GM19395 (cell line): ENCODE data around the gene PHF14.
"Not testable (repeated sequence)": the region's sequence is repeated elsewhere in the genome, so short reads cannot be mapped to it uniquely, and the experiment has no call there.

ENCODE experiments used
- ATAC-seq: cut with Tn5 transposase; IDR thresholded peaks from one replicate; pipeline ENCODE4 v1.9.1; 2021; ENCODE audit warnings: mild to moderate bottlenecking, moderate library complexity; ENCODE audit not compliant: unreplicated experiment

PHF14 gene

DNA sequence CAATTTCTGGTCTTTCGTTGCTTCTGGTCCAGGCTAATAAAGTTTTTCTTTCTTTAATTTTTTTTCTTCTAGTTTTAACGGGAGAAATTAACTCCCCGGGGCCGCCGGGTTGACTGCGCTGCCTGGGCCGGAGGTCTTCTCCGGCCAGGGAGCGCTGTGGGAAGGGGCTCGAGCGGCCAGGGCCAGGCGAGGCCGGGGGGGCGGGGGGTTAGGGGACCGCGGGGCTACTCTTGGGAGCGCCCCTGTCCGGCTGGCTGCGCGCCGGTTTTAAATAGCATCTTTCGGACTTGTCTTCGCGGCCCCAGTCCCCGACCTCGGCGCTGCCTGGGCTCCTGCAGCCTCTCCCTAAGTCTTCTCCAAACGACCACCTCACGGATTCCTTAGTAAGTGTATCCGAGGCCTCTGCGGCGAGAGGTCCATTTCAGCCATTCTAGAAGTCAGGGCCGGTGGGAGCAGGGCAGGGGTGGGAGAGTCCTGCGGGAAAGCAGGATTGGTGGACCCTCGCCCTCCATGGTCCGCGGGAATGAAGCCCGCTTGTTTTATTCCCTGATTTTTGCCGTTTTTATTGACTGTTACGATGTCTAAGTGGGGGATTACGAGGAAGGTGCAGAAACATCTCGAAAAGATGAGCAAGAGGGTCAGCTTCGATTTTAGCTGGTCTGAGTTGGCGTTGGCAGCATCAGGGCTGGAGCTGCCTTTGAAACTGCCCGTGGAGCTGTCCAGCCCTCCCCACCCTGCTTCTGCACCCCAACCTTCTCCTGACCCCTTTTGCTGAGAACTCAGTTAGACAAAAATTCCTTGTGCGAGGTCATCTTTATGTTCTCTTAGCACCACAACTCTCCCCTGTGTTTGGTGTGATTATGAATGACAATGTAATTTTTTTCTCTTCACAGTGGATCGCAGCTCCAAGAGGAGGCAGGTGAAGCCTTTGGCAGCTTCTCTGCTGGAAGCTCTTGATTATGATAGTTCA lies 555 bp downstream of the PHF14 start:
- peak; percentile 33 for ATAC-seq

GRCh38 chr7:10977113-10977512 lies 3.4 kb downstream of the PHF14 start:
- ATAC-seq: no peak

DNA sequence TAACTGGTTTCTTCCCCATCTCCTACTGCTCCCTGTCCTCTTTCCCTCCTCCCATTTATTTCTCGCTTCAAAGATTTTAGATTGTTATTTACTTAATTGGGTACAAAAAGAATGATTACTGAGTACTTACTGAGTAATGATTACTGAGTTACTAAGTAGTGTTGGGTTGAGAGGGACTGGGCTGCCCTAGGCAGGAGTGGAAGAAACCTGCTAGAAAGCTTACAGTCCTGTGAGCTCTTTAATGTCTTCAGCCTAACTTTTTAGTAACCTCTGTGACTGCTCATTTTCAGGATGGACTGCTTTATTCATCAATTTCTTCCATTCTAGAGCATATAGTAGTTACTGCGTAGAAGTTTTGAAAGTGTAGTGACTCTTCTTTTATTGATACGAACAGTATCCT lies 7.6 kb downstream of the PHF14 start:
- no peak for ATAC-seq

- not testable (repeated sequence) for ATAC-seq
These were observed 17.1 kb downstream of the PHF14 start for GRCh38 chr7:10990748-10991147.

- ATAC-seq: not testable (repeated sequence)
These were observed 22.0 kb downstream of the PHF14 start for GRCh38 chr7:10995482-10996166.

- ATAC-seq: no peak
These were observed 25.5 kb downstream of the PHF14 start for GRCh38 chr7:10998996-10999757.

DNA sequence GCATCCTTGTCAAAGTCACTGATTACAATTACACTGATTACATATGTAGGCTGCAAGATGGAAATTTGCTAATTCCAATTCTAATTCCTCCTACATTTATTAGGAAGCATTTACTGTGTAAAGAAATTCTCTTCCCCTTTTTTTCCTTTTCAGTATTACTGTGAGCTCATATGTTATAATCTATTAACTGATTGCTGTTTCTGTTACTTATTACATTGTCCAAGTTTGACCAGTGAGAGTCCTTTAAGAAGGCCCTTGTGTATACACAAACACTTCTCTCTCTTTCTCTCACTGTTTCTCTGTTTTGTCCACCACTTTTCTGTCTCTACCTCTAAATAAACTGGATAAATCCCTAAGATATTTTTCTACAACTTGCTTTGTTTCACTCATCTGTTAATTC lies 31.5 kb downstream of the PHF14 start:
- no peak for ATAC-seq

- ATAC-seq: no peak
These were observed 32.6 kb downstream of the PHF14 start for GRCh38 chr7:11006291-11006690.

DNA sequence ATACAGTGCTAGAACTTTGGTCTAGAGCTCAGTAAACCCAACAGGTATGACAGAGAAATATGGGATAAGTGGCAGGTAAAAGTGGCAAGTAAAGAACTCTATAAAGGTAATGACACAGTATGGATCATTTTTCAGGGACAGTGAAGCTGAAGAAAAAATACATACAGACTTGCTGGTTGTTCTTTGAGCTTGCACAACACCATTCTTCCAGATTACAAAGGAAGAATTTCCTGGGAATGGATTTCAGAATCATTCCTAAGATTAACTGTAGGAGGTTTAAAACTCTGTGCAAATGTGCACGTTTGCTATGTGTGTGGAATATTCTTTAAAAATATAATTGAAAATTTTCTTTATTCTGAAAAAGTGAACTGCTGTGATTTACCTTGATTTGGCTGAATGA lies 36.0 kb downstream of the PHF14 start:
- no peak for ATAC-seq

DNA sequence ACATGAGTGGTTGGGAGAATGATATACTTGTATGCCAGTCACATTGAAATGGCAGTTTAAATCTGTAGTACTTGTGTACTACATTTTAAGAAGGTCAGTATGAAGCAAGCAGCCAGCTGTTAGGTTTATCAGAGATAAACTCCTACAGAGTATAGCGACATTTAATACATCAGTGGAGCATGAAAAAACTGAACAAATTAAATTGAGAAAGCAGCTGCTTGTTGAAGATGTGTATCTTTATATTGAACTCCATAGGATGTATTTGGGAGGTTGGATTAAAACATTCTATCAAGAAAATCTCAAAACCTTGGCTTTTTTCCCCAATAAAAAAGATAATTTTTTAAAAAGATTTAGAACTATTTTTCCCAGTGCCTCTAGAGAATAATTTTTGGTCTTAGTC lies 47.8 kb downstream of the PHF14 start:
- no peak for ATAC-seq

GRCh38 chr7:11026452-11027359 lies 53.0 kb downstream of the PHF14 start:
- ATAC-seq: no peak

GRCh38 chr7:11035661-11036060 lies 62.0 kb downstream of the PHF14 start:
- no peak for ATAC-seq

- no peak for ATAC-seq
These were observed 66.3 kb downstream of the PHF14 start for GRCh38 chr7:11039974-11040373.

DNA sequence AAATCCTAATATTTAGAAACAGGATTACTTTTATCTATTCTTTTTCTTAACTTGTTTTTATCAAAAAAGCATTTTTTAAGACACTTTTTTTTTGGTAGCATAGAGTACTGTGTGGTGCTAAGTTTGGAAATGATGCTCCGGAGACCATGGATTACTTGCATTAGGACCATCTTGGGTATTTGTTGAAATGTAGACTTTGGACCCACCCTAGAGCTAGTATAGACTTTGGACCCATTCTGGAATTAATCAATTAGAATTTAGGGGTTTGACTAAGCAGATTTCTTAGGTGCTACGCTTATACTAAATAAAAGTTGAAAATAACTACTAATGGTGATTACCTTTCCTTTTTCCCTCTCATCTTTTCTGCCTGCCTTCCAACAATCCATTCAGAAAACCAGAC lies 80.4 kb downstream of the PHF14 start:
- ATAC-seq: no peak

GRCh38 chr7:11060893-11061292 lies 87.2 kb downstream of the PHF14 start:
- no peak for ATAC-seq

- no peak for ATAC-seq
These were observed 88.4 kb downstream of the PHF14 start for GRCh38 chr7:11062110-11062509.

- no peak for ATAC-seq
These were observed 95.9 kb downstream of the PHF14 start for GRCh38 chr7:11069591-11069990.

DNA sequence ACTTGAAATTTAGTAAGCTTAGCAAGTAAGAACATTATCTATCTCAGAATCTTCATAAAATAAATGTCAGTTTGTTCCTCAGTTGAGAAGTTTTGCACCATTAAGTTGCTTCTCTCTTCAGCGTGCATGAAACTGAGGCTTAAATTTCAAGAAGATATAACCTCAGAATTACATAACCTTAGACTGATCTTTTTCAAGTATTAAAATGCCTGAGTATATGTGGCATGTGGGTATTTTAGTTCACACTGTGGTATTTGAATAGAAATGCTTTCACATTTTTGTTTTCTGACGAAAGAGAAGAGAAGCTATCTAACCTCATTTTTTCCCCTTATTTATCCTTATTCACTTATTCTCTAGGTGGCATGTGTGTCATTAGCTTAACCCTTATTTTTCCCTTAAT lies 104.1 kb downstream of the PHF14 start:
- no peak for ATAC-seq

DNA sequence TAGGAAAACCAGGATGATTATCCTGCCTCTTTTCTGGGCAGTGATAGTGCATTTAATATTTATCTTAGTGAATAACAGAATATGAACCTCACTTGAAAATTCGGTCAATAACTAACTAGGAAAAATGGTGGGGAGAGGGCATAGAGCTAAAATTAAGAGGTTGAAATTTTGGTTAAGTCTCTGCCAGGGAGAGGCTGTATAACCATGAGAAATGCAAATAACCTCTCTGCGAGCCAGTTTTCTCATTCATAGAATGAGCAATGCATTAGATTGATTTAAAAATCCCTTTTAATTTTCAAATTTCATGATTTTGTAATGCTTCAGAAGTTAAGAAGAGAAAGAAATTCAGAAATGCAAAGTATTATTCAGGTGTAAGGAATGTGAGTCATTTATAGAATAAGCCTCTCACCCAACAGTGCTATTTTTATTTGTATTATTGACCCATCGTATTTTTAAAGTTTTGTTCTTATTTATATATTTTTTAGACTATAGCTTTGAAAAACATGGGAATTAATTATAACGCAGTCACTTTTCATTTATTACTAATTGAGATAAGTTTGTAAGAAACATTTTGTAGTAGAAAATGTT lies 104.7 kb downstream of the PHF14 start:
- no peak for ATAC-seq

- no peak for ATAC-seq
These were observed 106.2 kb downstream of the PHF14 start for GRCh38 chr7:11079907-11080306.
